Measurements from ENCODE around the gene TENT4B. TPM values are rescaled to one million over a fixed set of nuclear protein-coding genes. Genes with fewer than 3 reads are reported as not detected.
"Not testable (repeated sequence)": the region's sequence is repeated elsewhere in the genome, so short reads cannot be mapped to it uniquely, and the experiment has no call there.

Gene TENT4B
- total RNA-seq, 2 donors from 2014 or later = 12.8 to 14.1 TPM

DNA sequence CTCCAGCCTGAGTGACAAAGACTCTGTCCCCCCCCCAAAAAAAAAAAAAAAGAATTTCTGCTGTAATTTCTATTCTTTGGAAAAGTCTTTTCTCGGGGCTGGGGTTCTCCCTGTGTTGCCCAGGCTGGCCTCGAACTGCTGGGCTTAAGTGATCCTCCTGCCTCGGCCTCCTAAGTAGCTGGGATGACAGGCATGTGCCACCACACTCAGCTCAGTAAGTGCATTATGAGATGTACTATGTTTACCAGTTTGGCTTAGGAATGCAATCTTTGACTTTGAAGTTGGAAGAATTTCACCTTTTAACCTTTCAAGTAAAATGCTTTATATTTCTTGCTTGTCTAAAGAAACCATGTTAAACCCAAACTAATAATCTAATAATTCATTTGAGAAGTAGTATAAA lies 85.2 kb downstream of the TENT4B start:
- Histone ChIP-seq H3K9me3 (ENCODE audit: control insufficient read depth, low read length) (no peaks in the 10 kb centered on the region), H3K4me1 (ENCODE audit: control insufficient read depth, insufficient read depth, low read length) (no peaks in the 10 kb centered on the region), H3K36me3 (ENCODE audit: control insufficient read depth, insufficient read depth, low read length) (no peaks in the 10 kb centered on the region), H3K27ac (ENCODE audit: low read depth, low read length) (no peak overlapping the region), H3K27me3 (ENCODE audit: control insufficient read depth, insufficient read depth, low read length, poor library complexity, severe bottlenecking) (no peaks in the 10 kb centered on the region), H3K4me3 (ENCODE audit: low read length) (no peak overlapping the region), H3K9ac (ENCODE audit: extremely low read depth, low read length, poor library complexity, severe bottlenecking) (no peak overlapping the region)
- Mint-ChIP-seq H3K27ac (no peak overlapping the region), H3K9me3 (peaks cover 11% of the 10 kb centered on the region), H3K4me3 (no peak overlapping the region), H3K4me1 (no peaks in the 10 kb centered on the region), H3K27me3 (ENCODE audit: insufficient read depth) (no peaks in the 10 kb centered on the region), H3K36me3 (ENCODE audit: low read depth) (no peaks in the 10 kb centered on the region)
- TF ChIP-seq, protein P1, sequence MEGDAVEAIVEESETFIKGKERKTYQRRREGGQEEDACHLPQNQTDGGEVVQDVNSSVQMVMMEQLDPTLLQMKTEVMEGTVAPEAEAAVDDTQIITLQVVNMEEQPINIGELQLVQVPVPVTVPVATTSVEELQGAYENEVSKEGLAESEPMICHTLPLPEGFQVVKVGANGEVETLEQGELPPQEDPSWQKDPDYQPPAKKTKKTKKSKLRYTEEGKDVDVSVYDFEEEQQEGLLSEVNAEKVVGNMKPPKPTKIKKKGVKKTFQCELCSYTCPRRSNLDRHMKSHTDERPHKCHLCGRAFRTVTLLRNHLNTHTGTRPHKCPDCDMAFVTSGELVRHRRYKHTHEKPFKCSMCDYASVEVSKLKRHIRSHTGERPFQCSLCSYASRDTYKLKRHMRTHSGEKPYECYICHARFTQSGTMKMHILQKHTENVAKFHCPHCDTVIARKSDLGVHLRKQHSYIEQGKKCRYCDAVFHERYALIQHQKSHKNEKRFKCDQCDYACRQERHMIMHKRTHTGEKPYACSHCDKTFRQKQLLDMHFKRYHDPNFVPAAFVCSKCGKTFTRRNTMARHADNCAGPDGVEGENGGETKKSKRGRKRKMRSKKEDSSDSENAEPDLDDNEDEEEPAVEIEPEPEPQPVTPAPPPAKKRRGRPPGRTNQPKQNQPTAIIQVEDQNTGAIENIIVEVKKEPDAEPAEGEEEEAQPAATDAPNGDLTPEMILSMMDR (conservative IDR thresholded peaks at IDR 0.05) = no peak
- WGBS, 2 experiments (ENCODE audit: insufficient coverage in 1 of 2, insufficient read length in 1 of 2) = 91 to 94% methylated on average over 2 to 3 of the region's 3 CpGs
- DNase-seq = no peak

DNA sequence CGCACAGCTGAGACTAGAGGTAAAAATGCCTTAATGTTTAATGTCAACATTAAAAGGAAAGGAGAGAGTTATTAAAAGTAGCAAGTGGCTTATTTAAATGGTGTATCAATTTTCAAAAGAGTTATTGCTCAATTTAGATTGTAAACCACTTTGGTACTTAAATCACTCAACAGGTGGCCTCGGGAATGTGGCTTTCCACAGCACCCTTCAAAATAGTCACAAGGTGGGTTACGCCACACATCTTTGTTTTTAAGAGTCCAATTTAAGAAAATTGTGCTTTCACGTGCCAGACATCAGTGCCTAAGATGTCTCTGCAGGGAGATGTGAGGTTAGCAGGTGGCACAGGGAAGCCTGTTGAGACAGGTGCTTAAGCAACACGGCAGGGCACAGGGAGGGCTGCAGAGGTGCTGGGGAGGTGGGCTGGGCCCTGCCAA lies 85.8 kb downstream of the TENT4B start:
- TF ChIP-seq, protein P1 (conservative IDR thresholded peaks at IDR 0.05) = no peak
- no peaks in the 10 kb centered on the region for H3K9me3 ChIP-seq (ENCODE audit: control insufficient read depth, low read length)
- Mint-ChIP-seq H3K4me1 (no peaks in the 10 kb centered on the region), H3K9me3 (peaks cover 11% of the 10 kb centered on the region), H3K4me3 (no peak overlapping the region), H3K27me3 (ENCODE audit: insufficient read depth) (no peaks in the 10 kb centered on the region), H3K36me3 (ENCODE audit: low read depth) (no peaks in the 10 kb centered on the region), H3K27ac (no peak overlapping the region)
- no peak overlapping the region for H3K27ac ChIP-seq (ENCODE audit: low read depth, low read length)
- no peaks in the 10 kb centered on the region for H3K4me1 ChIP-seq (ENCODE audit: control insufficient read depth, insufficient read depth, low read length)
- no peaks in the 10 kb centered on the region for H3K36me3 ChIP-seq (ENCODE audit: control insufficient read depth, insufficient read depth, low read length)
- no peak overlapping the region for H3K4me3 ChIP-seq (ENCODE audit: low read length)
- H3K27me3 ChIP-seq (ENCODE audit: control insufficient read depth, insufficient read depth, low read length, poor library complexity, severe bottlenecking) = no peaks in the 10 kb centered on the region
- H3K9ac ChIP-seq (ENCODE audit: extremely low read depth, low read length, poor library complexity, severe bottlenecking) = no peak overlapping the region
- DNase-seq = no peak
- 86 to 95% methylated on average over 4 to 5 of the region's 5 CpGs for WGBS, 2 experiments (ENCODE audit: insufficient coverage in 1 of 2, insufficient read length in 1 of 2)

DNA sequence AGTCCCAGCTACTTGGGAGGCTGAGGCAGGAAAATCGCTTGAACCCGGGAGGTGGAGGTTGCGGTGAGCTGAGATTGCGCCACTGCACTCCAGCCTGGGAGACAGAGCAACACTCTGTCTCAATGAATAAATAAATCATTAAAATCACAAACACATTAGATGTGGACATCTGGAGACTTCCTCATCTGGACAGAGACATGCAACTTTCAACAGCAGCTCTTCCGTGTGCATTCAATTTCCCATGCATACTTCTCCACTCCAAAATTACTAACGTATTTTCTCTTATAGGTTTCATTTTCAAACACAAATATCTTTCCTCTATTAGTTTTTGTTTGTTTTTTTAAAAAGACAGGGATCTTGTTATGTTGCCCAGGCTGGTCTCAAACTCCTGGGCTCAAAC lies 89.9 kb downstream of the TENT4B start:
- not testable (repeated sequence) for H3K9ac ChIP-seq (ENCODE audit: extremely low read depth, low read length, poor library complexity, severe bottlenecking); H3K9me3 ChIP-seq (ENCODE audit: control insufficient read depth, low read length); H3K27me3 ChIP-seq (ENCODE audit: control insufficient read depth, insufficient read depth, low read length, poor library complexity, severe bottlenecking); H3K4me3 ChIP-seq (ENCODE audit: low read length); H3K4me1 ChIP-seq (ENCODE audit: control insufficient read depth, insufficient read depth, low read length); H3K27ac Mint-ChIP-seq; H3K36me3 ChIP-seq (ENCODE audit: control insufficient read depth, insufficient read depth, low read length); H3K27ac ChIP-seq (ENCODE audit: low read depth, low read length); H3K36me3 Mint-ChIP-seq (ENCODE audit: low read depth); DNase-seq; H3K27me3 Mint-ChIP-seq (ENCODE audit: insufficient read depth); H3K4me3 Mint-ChIP-seq; H3K9me3 Mint-ChIP-seq
- WGBS, 2 experiments (ENCODE audit: insufficient coverage in 1 of 2, insufficient read length in 1 of 2) = 81 to 100% methylated on average over 1 to 6 of the region's 6 CpGs
- peaks cover 11% of the 10 kb centered on the region for H3K4me1 Mint-ChIP-seq

DNA sequence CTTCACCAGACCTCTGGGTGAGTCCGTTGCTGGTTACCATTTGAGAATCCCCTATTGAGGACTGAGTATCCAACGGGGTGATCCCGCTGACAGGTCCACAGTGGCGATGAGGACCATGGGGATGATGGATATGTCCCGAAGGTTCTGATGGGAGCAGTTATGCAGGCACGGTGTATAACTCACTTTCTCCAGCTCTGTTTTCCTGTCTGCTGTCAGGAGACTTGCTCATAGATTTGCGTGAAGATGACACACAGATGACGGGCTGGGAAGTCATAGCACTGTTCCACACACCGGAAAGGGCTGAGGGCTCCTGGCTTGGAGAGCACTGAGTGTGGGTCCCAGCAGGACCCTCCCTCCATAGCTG lies 91.0 kb downstream of the TENT4B start:
- TF ChIP-seq, protein P1 (conservative IDR thresholded peaks at IDR 0.05) = no peak
- Histone ChIP-seq H3K4me1 (ENCODE audit: control insufficient read depth, insufficient read depth, low read length) (no peaks in the 10 kb centered on the region), H3K27ac (ENCODE audit: low read depth, low read length) (no peak overlapping the region), H3K9me3 (ENCODE audit: control insufficient read depth, low read length) (no peaks in the 10 kb centered on the region), H3K36me3 (ENCODE audit: control insufficient read depth, insufficient read depth, low read length) (no peaks in the 10 kb centered on the region), H3K4me3 (ENCODE audit: low read length) (no peak overlapping the region), H3K27me3 (ENCODE audit: control insufficient read depth, insufficient read depth, low read length, poor library complexity, severe bottlenecking) (no peaks in the 10 kb centered on the region), H3K9ac (ENCODE audit: extremely low read depth, low read length, poor library complexity, severe bottlenecking) (no peak overlapping the region)
- no peaks in the 10 kb centered on the region for H3K36me3 Mint-ChIP-seq (ENCODE audit: low read depth)
- WGBS, 2 experiments (ENCODE audit: insufficient coverage in 1 of 2, insufficient read length in 1 of 2) = 94 to 95% methylated on average over 8 to 9 of the region's 9 CpGs
- H3K4me1 Mint-ChIP-seq = peaks cover 21% of the 10 kb centered on the region
- H3K4me3 Mint-ChIP-seq = no peak overlapping the region
- H3K27ac Mint-ChIP-seq = no peak overlapping the region
- H3K9me3 Mint-ChIP-seq = no peaks in the 10 kb centered on the region
- peaks cover 8% of the 10 kb centered on the region for H3K27me3 Mint-ChIP-seq (ENCODE audit: insufficient read depth)
- DNase-seq = no peak
